Measurements from ENCODE around the gene CCSAP. TPM values are rescaled to one million over a fixed set of nuclear protein-coding genes. Genes with fewer than 3 reads are reported as not detected.

Gene CCSAP
- total RNA-seq, 1 experiment from 2014 or later = 11.1 TPM

GRCh38 chr1:229300099-229300757 is 42.6 kb downstream of the CCSAP start:
- peak overlapping the region; percentile 31 for H3K27ac Mint-ChIP-seq (ENCODE audit: unreplicated experiment)
- H3K4me1 Mint-ChIP-seq (ENCODE audit: low read depth, unreplicated experiment) = no peaks in the 10 kb centered on the region
- intact Hi-C loops (cut with micrococcal nuclease; ENCODE audit: unreplicated experiment) = no loop called here
- no peaks in the 10 kb centered on the region for H3K27me3 Mint-ChIP-seq (ENCODE audit: unreplicated experiment)
- H3K36me3 Mint-ChIP-seq (ENCODE audit: insufficient read depth, unreplicated experiment) = no peaks in the 10 kb centered on the region
- no peak for TF ChIP-seq CTCF (IDR thresholded peaks at IDR 0.05; ENCODE audit: unreplicated experiment)
- no peaks in the 10 kb centered on the region for H3K9me3 Mint-ChIP-seq (ENCODE audit: low read depth, unreplicated experiment)
- CTCF ChIA-PET = no interaction called here
- no TSS peak for BruUV-seq (replicated peaks)
- no peak overlapping the region for H3K4me3 Mint-ChIP-seq (ENCODE audit: low read depth, unreplicated experiment)
- no peak for DNase-seq

GRCh38 chr1:229298887-229299503 is 43.9 kb downstream of the CCSAP start:
- CTCF ChIA-PET = interaction anchor here (0.6 to 0.9 kb wide), 2 partner anchors 25 to 144 kb away, joined by 3 read pairs; no protein-coding TSS in a partner anchor
- H3K4me1 Mint-ChIP-seq (ENCODE audit: low read depth, unreplicated experiment) = no peaks in the 10 kb centered on the region

GRCh38 chr1:229298420-229298819 is 44.4 kb downstream of the CCSAP start:
- no peak for DNase-seq
- no peak overlapping the region for H3K27ac Mint-ChIP-seq (ENCODE audit: unreplicated experiment)
- no peak overlapping the region for H3K4me3 Mint-ChIP-seq (ENCODE audit: low read depth, unreplicated experiment)
- no peak for TF ChIP-seq CTCF (IDR thresholded peaks at IDR 0.05; ENCODE audit: unreplicated experiment)
- no peaks in the 10 kb centered on the region for H3K9me3 Mint-ChIP-seq (ENCODE audit: low read depth, unreplicated experiment)
- no TSS peak for BruUV-seq (replicated peaks)
- intact Hi-C loops (cut with micrococcal nuclease; ENCODE audit: unreplicated experiment) = no loop called here
- CTCF ChIA-PET = interaction anchor here (0.6 to 0.9 kb wide), 2 partner anchors 25 to 145 kb away, joined by 3 read pairs; no protein-coding TSS in a partner anchor
- no peaks in the 10 kb centered on the region for H3K27me3 Mint-ChIP-seq (ENCODE audit: unreplicated experiment)
- H3K4me1 Mint-ChIP-seq (ENCODE audit: low read depth, unreplicated experiment) = no peaks in the 10 kb centered on the region
- peaks cover 7% of the 10 kb centered on the region for H3K36me3 Mint-ChIP-seq (ENCODE audit: insufficient read depth, unreplicated experiment)

More at GRCh38 chr1:229298887-229299503, 43.9 kb downstream of the CCSAP start:
- H3K27me3 Mint-ChIP-seq (ENCODE audit: unreplicated experiment) = no peaks in the 10 kb centered on the region
- peaks cover 3% of the 10 kb centered on the region for H3K36me3 Mint-ChIP-seq (ENCODE audit: insufficient read depth, unreplicated experiment)
- intact Hi-C loops (cut with micrococcal nuclease; ENCODE audit: unreplicated experiment) = no loop called here
- H3K27ac Mint-ChIP-seq (ENCODE audit: unreplicated experiment) = no peak overlapping the region
- BruUV-seq (replicated peaks) = no TSS peak
- DNase-seq = no peak
- no peaks in the 10 kb centered on the region for H3K9me3 Mint-ChIP-seq (ENCODE audit: low read depth, unreplicated experiment)
- no peak for TF ChIP-seq CTCF (IDR thresholded peaks at IDR 0.05; ENCODE audit: unreplicated experiment)
- no peak overlapping the region for H3K4me3 Mint-ChIP-seq (ENCODE audit: low read depth, unreplicated experiment)

GRCh38 chr1:229297746-229298145 is 45.1 kb downstream of the CCSAP start:
- H3K27ac Mint-ChIP-seq (ENCODE audit: unreplicated experiment) = no peak overlapping the region
- TF ChIP-seq CTCF (IDR thresholded peaks at IDR 0.05; ENCODE audit: unreplicated experiment) = no peak

More at GRCh38 chr1:229297746-229298145, 45.1 kb downstream of the CCSAP start:
- no peak for DNase-seq
- CTCF ChIA-PET = no interaction called here
- H3K4me1 Mint-ChIP-seq (ENCODE audit: low read depth, unreplicated experiment) = no peaks in the 10 kb centered on the region
- no peak overlapping the region for H3K4me3 Mint-ChIP-seq (ENCODE audit: low read depth, unreplicated experiment)
- H3K27me3 Mint-ChIP-seq (ENCODE audit: unreplicated experiment) = no peaks in the 10 kb centered on the region
- no TSS peak for BruUV-seq (replicated peaks)
- peaks cover 9% of the 10 kb centered on the region for H3K36me3 Mint-ChIP-seq (ENCODE audit: insufficient read depth, unreplicated experiment)
- no peaks in the 10 kb centered on the region for H3K9me3 Mint-ChIP-seq (ENCODE audit: low read depth, unreplicated experiment)
- intact Hi-C loops (cut with micrococcal nuclease; ENCODE audit: unreplicated experiment) = no loop called here
